Mucosa of rectum (tissue), 2 donors: ENCODE results near the gene LIMS2.

Experiments
- H3K27ac ChIP-seq, 2 donors: one replicate each; pipeline ENCODE4 v1.7.0; 2013; ENCODE audit warnings: inconsistent platforms in 2 of 2, low read depth in 2 of 2, low read length in 2 of 2
- H3K27me3 ChIP-seq, 2 donors: one replicate each; pipeline ENCODE4 v1.7.0; 2013; ENCODE audit warnings: low read length in 2 of 2; ENCODE audit not compliant: control insufficient read depth in 2 of 2, insufficient read depth in 2 of 2
- H3K36me3 ChIP-seq, 2 donors: one replicate each; pipeline ENCODE4 v1.7.0; 2013; ENCODE audit warnings: low read length in 2 of 2; ENCODE audit not compliant: control insufficient read depth in 2 of 2, insufficient read depth in 2 of 2
- H3K4me1 ChIP-seq, 2 donors: one replicate each; pipeline ENCODE4 v1.7.0; 2013; ENCODE audit warnings: low read length in 2 of 2, mild to moderate bottlenecking in 1 of 2; ENCODE audit not compliant: control insufficient read depth in 2 of 2, insufficient read depth in 2 of 2
- H3K4me3 ChIP-seq, 2 donors: one replicate each; pipeline ENCODE4 v1.7.0; 2013; ENCODE audit warnings: low read length in 2 of 2
- H3K9ac ChIP-seq, 2 donors: one replicate each; pipeline ENCODE4 v1.7.0; 2013; ENCODE audit warnings: low read length in 2 of 2, low read depth in 1 of 2, mild to moderate bottlenecking in 1 of 2
- H3K9me3 ChIP-seq, 2 donors: one replicate each; pipeline ENCODE4 v1.7.0; 2013; ENCODE audit warnings: low read length in 2 of 2; ENCODE audit not compliant: control insufficient read depth in 2 of 2
- donor health status: healthy.
- donor health status: Normal muscosa, but diverticular disease.

Gene LIMS2

DNA sequence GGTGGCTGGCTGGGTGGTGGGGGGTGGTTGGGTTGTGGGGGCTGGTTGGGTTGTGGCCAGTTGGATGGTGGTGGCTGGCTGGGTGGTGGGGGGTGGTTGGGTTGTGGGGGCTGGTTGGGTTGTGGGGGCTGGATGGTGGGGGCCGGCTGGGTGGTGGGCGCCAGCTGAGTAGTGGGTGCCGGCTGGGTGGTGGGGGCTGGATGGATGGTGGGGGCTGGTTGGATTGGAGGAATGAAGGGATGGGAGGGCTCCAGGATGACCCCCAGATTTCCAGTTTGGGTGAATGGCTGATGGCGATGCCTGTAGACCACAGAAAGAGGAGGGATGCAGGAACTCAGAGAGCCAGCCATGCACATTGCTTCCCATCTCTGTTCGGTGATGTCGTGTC is 56.1 kb downstream of the LIMS2 start:
- Histone ChIP-seq H3K4me3 (no peak overlapping the region), H3K9ac (no peak overlapping the region), H3K9me3 (no peaks in the 10 kb centered on the region), H3K27me3 (no peaks in the 10 kb centered on the region), H3K4me1 (no peaks in the 10 kb centered on the region), H3K27ac (no peak overlapping the region), H3K36me3 (peaks cover 23 to 29% of the 10 kb centered on the region in 2 donors)

GRCh38 chr2:127618551-127619202 is 56.7 kb downstream of the LIMS2 start:
- Histone ChIP-seq H3K4me3 (no peak overlapping the region), H3K9ac (no peak overlapping the region), H3K36me3 (peaks cover 25 to 29% of the 10 kb centered on the region in 2 donors), H3K27ac (no peak overlapping the region), H3K27me3 (no peaks in the 10 kb centered on the region), H3K9me3 (no peaks in the 10 kb centered on the region), H3K4me1 (no peaks in the 10 kb centered on the region)

GRCh38 chr2:127615511-127616166 is 59.7 kb downstream of the LIMS2 start:
- Histone ChIP-seq H3K36me3 (peaks cover 25 to 32% of the 10 kb centered on the region in 2 donors), H3K9ac (no peak overlapping the region), H3K4me1 (no peaks in the 10 kb centered on the region), H3K27me3 (no peaks in the 10 kb centered on the region), H3K27ac (no peak overlapping the region), H3K4me3 (no peak overlapping the region), H3K9me3 (no peaks in the 10 kb centered on the region)

GRCh38 chr2:127614731-127615130 is 60.6 kb downstream of the LIMS2 start:
- peaks cover 34 to 36% of the 10 kb centered on the region in 2 donors for H3K36me3 ChIP-seq
- no peak overlapping the region for H3K9ac ChIP-seq
- no peaks in the 10 kb centered on the region for H3K9me3 ChIP-seq
- no peak overlapping the region for H3K27ac ChIP-seq
- H3K4me3 ChIP-seq = no peak overlapping the region
- H3K4me1 ChIP-seq = no peaks in the 10 kb centered on the region
- no peaks in the 10 kb centered on the region for H3K27me3 ChIP-seq

- Histone ChIP-seq H3K27ac (no peak overlapping the region), H3K36me3 (peaks cover 35 to 37% of the 10 kb centered on the region in 2 donors), H3K9me3 (no peaks in the 10 kb centered on the region), H3K4me3 (no peak overlapping the region), H3K9ac (no peak overlapping the region), H3K27me3 (no peaks in the 10 kb centered on the region), H3K4me1 (no peaks in the 10 kb centered on the region)
These were observed 61.1 kb downstream of the LIMS2 start for GRCh38 chr2:127614246-127614645.

DNA sequence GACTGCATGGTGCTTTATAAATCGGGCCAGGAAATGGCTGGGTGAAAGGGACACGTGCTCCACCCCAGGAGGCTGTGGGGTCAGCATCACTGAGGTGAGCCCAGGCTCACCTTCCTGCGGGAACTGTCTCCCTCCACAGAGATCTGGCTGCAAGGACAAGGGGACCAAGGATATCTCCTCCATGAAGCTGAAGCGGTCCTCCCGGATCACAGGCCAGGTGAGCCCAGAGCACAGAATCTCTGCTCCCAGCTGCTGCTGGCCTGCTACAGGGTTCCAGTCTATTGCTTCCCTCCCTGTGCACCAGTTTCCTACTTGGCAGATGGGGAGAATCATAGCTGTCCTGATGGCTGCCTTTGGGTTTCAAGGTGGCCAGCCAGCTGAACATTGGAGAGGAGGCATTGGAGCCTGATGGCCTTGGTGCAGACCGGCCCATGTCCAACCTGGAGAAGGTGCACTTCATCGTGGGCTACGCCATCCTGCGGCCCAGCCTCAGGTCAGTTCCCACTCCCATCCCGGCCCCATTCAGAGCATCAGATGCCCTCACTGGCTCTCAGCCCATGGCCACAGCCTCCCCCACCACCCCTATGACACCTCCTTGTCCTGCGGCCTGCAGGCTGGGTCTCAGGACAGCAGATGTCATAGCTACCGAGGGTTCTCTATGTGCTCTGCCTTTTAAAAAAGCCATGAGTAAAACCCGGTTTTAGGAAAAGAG is 63.1 kb downstream of the LIMS2 start:
- Histone ChIP-seq H3K9me3 (no peaks in the 10 kb centered on the region), H3K27ac (no peak overlapping the region), H3K27me3 (no peaks in the 10 kb centered on the region), H3K4me1 (no peaks in the 10 kb centered on the region), H3K9ac (no peak overlapping the region), H3K4me3 (no peak overlapping the region), H3K36me3 (peaks cover 35 to 46% of the 10 kb centered on the region in 2 donors)

DNA sequence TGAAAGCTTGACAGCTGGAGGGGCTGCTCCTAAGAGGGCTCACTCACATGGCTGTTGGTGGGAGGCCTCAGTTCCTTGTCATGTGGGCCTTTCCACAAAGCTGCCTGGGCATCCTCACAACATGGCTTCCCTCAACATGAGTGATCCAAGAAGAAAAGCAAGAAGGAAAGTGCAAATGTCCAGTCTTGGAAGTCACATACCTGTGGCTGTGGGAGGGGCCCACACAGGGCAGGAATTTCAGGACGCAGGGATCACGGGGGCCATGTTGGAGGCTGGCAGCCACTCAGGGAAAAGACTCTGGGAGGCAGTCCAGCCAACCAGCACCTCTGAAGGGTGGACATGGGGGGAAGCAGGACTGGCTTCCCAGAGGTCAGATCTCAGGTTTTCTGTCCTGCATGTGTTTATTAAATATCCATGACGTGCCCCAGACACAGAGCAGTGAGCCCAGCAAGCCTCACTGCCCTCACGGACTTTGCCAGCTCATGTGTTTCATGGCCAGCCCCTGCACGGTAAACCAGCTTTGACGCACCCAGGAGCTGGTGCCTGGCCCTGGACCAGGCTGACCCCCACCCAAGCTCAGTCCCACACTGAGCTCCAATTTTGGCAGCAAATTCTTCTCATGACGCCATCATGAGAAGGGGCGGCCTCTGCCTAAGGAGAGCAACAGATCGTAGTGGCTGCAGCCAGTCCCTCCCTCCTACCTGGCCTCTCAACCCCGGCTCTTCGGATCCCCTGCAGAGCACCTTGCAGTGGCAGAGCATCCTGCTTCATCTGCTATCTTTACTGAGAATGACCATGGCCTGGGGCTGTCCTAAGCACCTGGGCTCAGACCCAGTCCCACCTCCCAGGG is 64.0 kb downstream of the LIMS2 start:
- Histone ChIP-seq H3K4me1 (no peaks in the 10 kb centered on the region), H3K36me3 (peaks cover 38 to 52% of the 10 kb centered on the region in 2 donors), H3K4me3 (no peak overlapping the region), H3K27ac (no peak overlapping the region), H3K9me3 (no peaks in the 10 kb centered on the region), H3K9ac (no peak overlapping the region), H3K27me3 (no peaks in the 10 kb centered on the region)

- H3K36me3 ChIP-seq = peaks cover 38 to 54% of the 10 kb centered on the region in 2 donors
- no peaks in the 10 kb centered on the region for H3K27me3 ChIP-seq
- H3K4me1 ChIP-seq = no peaks in the 10 kb centered on the region
- no peak overlapping the region for H3K4me3 ChIP-seq
- H3K9ac ChIP-seq = no peak overlapping the region
- no peak overlapping the region for H3K27ac ChIP-seq
- no peaks in the 10 kb centered on the region for H3K9me3 ChIP-seq
These were observed 64.8 kb downstream of the LIMS2 start for GRCh38 chr2:127610561-127610960.

- Histone ChIP-seq H3K27ac (no peak overlapping the region), H3K4me3 (no peak overlapping the region)
These were observed 65.5 kb downstream of the LIMS2 start for GRCh38 chr2:127609818-127610217.

More at GRCh38 chr2:127609818-127610217, 65.5 kb downstream of the LIMS2 start:
- Histone ChIP-seq H3K36me3 (peaks cover 41 to 57% of the 10 kb centered on the region in 2 donors), H3K9ac (no peak overlapping the region), H3K4me1 (no peaks in the 10 kb centered on the region), H3K27me3 (no peaks in the 10 kb centered on the region), H3K9me3 (no peaks in the 10 kb centered on the region)
